HG03039 (cell line): ENCODE measurements around the gene MAPK8IP3.

Source experiments
- ATAC-seq: cut with Tn5 transposase; IDR thresholded peaks from one replicate; pipeline ENCODE4 v1.9.1; 2021; ENCODE audit warnings: mild to moderate bottlenecking, moderate library complexity; ENCODE audit not compliant: unreplicated experiment

MAPK8IP3 gene

DNA sequence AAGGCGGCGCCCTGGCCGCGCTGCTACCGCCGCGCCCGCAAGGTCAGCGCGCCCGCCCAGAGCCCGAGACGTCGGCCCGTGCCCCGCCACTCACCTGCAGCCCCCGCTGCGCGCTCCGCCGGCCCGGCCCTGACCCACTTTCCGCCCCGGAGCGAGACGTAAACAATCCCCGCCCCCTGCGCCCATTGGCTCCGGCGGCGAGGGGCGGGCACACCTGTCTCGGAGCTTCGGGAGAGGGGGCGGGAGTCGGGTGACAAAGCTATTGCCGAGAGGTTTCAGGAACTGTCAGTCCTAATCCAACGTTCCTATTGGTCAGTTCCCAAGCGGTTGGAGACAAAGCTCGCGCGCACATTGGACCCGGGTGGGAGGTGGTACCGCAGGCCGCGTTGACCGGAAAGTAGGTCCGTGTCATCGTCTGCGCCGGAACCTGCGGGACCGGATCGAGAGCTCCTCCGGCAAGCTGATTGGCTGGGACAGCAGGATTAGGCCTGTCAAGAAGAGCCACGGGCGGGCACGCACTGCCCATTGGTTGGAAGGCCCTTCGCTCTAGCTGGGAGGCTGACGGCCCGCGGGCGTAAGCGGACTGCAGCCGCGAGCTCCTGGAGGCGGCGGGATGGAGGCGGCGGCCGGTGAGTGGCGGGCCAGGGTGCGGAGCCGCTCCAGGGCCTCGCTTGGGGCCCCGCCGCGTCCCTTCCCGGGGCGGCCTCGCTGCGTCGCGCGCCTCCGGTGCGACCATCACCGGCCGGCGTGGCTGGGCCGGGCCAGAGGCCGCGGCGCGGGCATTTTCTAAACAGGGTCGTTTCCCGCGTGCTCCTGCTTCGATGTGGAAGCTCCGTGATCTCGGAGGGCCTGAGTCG is 76.6 kb downstream of the MAPK8IP3 start, which contains the start of the genes NUBP2 and SPSB3:
TSS of gene NUBP2 (plus strand) at position 553 of the 857 bp plus-strand sequence. CDS start at position 614, 61 bp downstream.
TSS of gene SPSB3 (minus strand) at position 164 of the 857 bp plus-strand sequence. CDS start 1,088 bp downstream, outside the sequence.
- peak; percentile 74 for ATAC-seq

DNA sequence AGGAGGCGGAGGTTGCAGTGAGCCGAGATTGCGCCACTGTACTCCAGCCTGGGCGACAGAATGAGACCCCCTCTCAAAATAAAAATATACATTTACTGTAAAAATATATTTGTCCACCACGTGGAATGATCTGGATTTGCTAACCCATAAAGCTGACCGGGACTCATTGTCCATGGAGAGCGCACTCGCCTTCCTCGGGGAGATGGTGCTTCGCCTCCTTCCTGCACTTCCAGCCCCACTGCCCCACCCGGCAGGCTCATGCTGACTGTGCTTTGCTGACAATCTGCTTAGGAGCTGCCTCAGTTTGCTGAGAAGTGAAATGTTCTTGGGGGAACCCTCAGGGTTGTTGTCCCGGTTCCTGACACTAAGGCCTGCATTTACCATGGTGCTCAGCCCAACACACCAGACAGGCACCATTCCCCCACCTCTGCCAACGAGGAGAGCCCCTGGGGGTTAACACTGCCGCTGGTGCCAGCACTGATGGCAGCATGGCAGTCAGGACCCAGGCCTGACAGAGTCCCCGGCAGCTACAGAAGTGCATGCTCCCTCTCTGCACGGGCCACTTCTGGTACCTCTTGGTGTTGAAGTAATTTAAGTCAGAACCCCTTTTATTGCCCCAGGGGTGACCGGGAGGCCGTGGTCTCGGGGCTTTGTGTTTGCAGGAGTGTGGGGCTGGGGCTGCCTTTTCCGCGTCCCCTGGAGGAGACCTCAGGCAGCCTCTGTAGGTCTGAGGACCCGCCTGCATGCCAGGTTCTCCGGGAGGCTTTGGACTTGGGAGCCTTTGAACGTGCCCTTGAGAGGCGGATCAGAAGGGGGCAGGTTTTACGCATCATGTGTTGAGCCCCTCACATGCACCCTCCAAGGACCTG is 79.2 kb downstream of the MAPK8IP3 start:
- ATAC-seq: no peak

DNA sequence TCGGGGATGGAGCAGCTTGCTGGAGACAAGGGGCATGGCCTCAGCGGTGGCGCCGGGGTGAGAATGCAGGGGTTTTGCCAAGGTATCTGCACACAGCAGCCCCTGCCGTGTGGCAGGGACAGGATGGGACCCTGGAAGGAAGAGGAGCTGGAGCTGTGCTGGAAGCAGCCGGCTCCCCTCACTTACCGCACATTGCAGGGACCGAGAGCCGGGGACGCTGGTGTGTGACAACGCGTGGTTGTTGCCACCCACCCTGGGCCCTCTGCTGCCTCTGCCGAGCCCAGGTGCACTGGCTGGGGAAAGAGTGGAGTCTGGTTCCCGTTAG is 79.8 kb downstream of the MAPK8IP3 start:
- ATAC-seq: no peak

DNA sequence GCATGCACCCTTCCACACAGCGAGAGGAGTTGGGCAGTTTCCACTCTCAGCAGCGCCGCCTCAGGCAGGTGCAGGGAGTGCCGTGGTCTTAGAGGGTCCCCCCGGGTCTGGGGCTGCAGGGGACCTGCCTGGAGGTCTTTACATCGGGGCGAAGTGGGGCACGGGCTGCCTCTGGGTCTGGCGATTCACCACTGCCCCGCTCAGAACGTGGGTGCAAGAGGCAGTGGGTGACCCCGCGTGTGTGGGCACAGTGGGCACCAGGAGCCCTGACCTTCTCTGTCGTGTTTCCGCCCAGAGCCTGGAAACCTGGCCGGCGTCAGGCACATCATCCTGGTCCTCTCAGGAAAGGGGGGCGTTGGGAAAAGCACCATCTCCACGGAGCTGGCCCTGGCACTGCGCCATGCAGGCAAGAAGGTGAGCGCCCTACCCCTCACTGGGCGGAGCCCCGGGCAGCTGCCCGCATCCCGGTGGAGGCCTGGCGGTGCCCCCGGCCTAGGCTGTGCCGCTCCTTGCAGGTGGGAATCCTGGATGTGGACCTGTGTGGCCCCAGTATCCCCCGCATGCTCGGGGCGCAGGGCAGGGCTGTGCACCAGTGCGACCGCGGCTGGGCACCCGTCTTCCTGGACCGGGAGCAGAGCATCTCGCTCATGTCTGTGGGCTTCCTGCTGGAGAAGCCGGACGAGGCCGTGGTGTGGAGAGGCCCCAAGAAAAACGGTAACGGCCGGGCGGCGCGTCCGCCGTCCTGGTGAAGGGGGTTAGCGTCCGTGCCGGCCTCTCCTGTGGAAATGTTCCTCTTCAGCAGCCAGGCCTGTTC is 80.5 kb downstream of the MAPK8IP3 start:
- ATAC-seq: no peak

DNA sequence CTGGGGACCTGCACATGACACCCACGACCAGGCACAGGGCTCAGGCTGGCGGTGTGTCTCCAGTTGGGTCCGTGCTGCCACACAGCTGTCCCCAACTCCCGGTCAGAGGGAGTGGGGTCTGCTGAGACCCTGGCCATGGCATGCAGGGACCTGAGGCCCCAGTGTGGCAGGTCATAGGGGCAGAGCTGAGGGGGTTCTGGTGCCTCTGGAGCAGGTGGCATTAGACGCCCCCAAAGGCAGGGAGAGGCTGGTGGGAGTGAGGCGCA is 81.0 kb downstream of the MAPK8IP3 start:
- no peak for ATAC-seq

DNA sequence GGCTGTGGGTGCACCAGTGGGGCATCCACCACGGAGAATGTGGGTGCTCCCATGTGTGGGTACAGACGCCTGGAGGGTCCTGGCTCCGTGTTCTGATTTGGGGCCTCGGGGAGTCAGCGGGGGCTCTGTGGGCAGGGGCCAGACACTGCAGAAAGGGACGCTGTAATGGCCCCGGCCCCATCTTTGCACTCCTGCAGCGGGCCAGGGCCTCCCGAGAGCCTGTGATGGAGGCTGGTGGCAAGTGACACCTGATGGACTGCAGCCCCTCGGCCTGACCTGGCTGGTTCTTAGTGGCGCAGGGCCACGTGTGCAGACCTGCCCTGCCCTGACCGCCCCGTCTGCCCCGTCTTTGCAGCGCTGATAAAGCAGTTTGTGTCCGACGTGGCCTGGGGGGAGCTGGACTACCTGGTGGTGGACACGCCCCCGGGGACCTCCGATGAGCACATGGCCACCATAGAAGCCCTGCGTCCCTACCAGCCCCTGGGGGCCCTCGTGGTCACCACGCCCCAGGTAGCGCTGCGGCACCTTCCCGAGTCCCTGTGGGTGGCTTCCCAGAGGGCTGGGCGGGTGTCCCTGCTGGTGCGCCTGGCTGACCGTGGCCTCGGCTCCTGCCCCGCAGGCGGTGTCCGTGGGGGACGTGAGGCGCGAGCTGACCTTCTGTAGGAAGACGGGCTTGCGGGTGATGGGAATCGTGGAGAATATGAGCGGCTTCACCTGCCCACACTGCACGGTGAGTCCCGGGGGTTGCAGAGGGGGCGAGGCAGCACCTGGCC is 81.5 kb downstream of the MAPK8IP3 start:
- no peak for ATAC-seq

DNA sequence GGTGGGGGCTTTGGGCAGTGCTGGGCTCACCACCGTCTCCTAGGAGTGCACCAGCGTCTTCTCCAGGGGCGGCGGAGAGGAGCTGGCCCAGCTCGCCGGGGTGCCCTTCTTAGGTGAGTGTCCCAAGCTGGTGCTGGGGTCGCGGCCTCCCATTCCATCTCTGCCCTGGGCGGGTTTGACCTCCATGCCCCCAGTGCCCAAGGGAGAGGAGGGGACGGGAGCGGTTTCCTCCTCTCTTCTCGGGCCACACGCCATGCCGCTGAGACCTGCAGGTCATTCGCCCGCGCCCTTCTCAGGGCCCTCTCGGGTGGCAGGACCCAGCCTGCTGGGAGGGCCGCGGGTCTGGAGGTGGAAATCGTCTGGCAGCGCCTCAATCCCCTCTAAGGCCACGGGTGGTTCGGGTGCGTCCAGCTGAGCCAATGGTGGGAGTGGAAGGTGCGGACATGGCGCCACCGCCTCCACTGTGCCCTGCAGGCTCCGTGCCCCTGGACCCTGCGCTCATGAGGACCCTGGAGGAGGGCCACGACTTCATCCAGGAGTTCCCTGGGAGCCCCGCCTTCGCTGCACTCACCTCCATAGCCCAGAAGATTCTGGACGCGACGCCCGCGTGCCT is 82.2 kb downstream of the MAPK8IP3 start:
- ATAC-seq: no peak

DNA sequence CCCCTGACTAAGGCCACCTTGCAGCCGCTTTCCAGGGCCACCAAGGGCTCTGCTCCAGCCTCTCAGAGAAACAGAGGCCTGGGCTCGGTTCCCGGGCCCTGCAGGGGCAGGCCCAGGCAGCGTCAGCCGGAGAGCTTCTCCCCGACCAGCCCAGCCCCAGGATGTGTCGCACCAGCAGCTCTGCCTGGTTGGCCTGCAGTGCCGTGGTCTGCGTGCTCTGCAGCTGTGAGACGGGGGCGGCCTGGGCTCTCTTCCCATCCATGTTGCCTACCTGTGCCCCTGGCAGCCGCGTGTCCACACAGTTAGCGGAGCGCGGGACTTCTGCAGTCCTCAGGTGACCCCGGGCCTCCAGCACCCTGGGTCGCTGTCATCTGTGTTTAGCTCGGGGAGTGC is 82.7 kb downstream of the MAPK8IP3 start:
- no peak for ATAC-seq

DNA sequence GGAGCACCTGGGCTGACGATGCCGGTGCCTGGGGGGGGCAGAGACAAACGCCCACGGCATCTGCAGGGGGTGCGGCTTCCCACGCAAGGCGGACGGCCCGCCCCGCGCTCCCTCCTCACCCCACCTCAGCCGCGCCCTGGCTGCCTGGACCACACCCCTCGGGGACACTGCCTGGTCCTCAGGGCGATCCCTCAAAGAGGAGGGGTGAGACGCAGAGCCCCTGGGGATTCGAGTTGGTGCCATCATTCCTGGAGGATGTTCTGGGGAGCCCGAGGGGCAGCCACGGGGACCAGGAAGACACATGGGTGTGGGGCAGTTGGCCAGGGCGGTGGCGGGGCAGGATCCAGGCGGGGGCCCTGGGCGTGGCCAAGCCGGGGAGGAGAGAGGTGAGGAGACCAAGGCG is 83.6 kb downstream of the MAPK8IP3 start:
- no peak for ATAC-seq

DNA sequence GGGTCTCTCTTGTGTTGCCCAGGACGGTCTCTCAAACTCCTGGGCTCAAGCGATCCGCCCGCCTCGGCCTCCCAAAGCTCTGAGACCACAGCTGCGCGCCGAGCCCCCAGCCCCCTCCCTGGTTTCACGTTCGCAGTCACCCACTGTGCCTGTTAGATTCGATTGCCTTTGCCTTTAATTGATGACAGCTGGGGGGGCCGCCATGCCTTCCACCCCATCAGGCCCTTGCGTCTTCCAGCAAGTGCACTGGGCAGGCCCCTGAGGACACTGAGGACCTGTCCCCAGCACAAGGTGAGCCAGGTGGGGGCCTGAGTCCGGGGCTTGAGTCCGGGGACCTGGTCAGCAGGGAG is 84.2 kb downstream of the MAPK8IP3 start:
- ATAC-seq: no peak

DNA sequence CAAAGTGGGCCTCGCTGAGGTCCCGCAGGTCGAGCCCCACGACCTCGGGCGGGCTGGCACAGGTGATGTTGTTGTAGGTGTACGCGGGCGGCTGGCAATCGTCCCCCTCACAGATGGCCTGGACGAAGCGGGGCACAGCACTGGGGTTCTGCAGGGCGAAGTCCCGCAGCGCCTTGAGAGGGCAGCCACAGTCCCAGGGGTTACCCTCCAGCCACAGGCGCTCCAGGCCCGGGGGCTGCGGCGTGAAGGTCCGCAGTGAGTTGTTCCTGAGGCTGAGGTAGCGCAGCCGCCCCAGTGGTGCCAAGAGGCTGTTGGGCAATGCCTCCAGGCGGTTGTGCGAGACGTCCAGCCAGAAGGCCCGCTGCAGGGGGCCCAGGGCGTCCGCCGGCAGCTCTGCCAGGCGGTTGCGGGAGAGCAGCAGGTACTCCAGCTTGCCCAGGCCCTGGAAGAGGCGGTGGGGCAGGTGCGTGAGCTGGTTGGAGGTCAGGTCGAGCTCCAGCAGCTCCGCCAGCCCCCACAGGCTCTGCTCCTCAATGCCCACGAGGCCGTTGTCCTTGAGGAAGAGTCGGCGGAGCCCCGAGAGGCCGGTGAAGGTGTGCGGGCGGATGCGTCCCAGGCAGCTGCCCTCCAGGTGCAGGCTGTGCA is 84.7 kb downstream of the MAPK8IP3 start:
- no peak for ATAC-seq

DNA sequence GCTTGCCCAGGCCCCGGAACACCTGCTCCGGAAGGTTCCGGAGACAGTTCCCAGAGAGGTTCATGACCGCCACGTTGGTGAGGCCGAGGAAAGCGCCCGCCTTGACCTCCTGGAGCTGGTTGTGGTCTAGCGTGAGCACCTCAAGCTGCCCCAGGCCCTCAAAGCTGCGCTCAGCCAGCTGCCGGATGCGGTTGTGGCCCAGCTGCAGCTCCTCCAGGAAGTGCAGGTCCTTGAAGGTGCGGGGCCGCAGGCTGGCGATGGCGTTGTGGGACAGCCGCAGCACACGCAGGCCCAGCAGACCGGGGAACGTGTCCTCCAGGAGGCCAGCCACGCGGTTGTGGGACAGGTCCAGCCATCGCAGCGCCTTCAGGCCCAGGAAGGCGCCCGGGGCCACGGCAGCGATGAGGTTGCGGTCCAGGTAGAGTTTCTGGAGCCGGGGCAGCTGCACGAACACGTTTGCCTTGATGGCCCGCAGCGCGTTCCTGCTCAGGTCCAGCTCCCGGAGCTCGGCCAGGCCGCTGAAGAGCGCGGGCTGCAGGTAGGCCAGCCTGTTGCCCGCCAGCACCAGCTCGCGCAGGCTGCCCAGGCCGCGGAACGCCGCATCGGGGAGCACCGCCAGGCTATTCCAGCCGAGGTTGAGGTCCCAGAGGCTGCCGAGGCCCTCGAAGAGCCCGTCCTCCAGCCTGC is 85.4 kb downstream of the MAPK8IP3 start:
- ATAC-seq: no peak

DNA sequence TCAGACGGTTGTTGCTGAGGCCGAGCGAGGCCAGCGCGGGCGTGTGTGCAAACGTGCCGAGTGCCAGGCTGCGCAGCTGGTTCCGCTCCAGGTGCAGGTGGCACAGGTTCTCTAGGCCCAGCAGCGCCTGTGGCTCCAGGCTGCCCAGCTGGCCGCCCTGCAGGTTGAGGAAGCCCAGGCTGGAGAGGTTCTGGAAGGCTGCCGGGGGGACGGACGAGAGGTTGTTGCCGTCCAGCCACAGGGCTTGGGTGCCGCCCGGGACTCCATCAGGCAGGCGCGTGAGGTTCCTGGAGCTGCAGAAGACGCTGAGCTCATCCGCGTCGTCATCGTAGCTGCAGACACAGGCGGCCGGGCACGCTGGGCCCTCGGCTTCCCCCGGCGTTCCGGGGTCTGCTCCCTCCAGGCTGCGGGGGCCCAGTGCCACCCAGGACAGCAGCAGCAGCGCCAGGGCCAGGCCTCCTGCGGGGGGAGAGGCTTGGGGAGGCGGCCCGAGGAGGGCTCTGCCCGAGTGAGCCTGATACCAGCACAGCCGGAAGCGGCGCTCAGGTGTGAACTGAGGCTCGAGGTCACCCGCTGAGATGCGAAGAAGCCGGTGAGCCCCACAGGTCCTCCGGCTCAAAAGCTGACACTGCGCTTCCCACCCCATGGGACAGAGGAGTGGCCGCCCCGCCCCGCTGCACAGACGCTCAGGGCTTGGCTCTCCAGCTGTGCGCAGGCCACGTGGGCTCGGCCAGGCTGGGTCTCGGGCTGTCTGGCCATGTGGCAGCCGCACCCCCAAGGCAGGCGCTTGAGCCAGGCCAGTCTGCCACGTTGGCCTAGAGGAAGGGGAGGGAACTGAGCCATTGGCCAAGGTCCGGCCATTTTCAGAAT is 86.2 kb downstream of the MAPK8IP3 start:
- ATAC-seq: no peak

DNA sequence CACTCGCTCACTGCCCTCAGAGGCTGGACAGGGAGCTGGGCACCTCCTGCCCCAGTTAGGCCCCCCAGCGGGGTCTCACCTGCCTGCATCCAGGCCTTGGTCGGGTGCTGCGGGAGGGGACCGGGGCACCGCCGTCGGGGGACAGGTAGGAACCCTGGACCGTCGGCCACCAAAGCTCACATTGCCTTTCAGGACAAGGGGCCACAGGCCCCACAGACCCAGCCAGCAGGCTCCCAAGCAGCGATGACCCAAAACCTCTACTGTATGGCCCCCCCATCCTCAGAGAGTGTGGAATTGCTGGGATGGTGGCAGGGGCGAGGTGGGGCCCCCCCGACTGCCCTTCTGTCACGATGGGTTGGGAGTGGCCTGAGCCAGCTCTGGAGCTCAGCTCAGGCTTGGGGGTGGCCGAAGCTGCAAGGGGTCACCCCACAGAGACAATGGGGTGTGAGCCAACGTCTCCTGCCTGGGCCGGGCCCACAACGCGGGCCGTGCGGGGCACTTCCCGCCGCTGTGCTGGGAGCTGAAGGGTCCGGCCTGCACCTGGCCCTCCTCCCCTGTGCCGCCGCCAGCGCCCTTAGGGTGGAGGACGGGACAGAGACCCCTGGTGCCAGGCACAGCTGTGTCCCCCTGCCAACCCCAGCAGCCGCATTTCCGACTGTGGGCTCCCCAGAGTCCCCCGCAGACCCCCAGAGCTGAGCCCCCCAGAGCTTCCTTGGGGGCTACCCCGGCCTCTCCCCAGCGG is 87.0 kb downstream of the MAPK8IP3 start:
- ATAC-seq: no peak

DNA sequence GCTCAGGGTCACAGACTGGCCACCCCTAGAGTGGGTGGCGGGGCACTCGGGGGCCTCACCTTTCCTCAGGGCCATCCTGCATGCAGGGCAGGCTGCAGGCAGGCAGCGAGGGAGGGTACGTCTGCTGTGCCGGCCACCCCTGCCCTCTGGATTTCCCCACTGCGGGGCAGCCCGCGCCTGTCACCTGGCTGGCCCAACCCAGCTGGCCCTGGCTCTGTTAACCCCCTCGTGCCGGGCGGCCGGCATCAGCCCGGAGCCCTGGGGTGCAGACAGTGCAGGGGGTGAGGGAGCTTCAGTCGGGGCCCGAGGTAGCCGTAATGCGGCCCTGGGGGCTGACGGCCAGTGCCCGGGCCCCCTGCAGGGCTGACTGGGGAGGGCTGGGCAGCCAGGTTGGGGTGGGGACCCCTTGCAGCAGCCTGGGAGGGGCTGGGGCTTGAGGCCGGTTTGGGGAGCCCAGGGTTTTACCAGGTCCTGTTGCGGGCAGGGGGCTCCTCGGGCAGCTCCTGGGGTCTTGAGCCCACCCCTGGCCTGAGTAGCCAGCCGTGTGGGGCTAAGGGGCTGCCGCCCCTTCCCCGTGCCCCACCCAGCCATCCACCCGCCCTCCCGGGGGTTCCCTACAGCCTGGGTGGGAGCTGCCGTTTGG is 87.7 kb downstream of the MAPK8IP3 start, which contains the start of gene IGFALS:
TSS of gene IGFALS (minus strand) at position 128 of the 643 bp plus-strand sequence. CDS start at position 75, 53 bp downstream.
- ATAC-seq: no peak

DNA sequence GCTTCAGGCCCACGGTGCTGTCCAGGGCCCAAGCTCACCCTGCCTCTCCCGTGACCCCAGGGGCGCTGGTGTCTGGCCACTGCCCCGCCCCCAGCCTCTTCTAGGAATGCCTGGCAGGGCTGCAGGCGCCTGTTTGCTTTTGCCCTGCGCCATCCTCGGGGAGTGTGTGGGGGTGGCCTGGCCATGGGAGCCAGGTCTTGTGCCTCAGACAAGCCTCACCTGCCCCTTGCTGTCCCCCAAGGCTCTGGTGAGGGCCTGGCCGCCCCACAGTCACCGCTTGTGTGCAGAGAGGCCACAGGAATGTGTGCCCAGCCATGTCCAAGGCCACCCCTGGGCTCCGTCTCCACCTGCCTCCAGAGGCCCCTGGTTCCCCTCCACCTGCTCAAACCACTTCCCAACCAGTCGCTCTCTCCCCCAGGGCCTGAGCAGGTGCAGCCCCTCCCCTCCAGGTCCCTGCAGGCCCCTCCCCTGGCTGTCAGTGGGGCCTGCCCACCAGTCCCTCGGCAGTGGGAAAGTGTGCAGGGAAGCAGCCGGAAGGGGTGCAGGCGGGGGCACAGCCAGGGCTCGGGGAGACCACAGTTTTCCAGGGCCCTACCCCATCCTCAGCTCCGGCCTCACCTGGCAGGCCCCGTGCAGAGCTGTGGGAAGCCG is 88.4 kb downstream of the MAPK8IP3 start:
- ATAC-seq: no peak
